Stimulated activated CD4-positive, alpha-beta T cell treated with anti-CD3 and anti-CD28 coated beads, Interleukin-4, amount 100 ng/mL, for 4 hours (primary cell): ENCODE measurements around the gene RNF114.
"Not testable (repeated sequence)": the region's sequence is repeated elsewhere in the genome, so short reads cannot be mapped to it uniquely, and the experiment has no call there.

Experiments
- DNase-seq, 2 experiments: peaks; one replicate each; pipeline ENCODE4 v3.0.0-alpha.2; 2020

RNF114 gene

GRCh38 chr20:49928411-49929141 lies 7.6 kb upstream of the RNF114 start:
- DNase-seq, result peak; percentile 71 to 72

- DNase-seq, result no peak
Measured at GRCh38 chr20:49929142-49929494, 7.1 kb upstream of the RNF114 start.

- no peak for DNase-seq
Measured at GRCh38 chr20:49935746-49936152, 448 bp upstream of the RNF114 start.

- DNase-seq, result no peak
Measured at GRCh38 chr20:49937027-49937929, 1.1 kb downstream of the RNF114 start.

- DNase-seq, result no peak
Measured at GRCh38 chr20:49938173-49939163, 2.3 kb downstream of the RNF114 start.

DNA sequence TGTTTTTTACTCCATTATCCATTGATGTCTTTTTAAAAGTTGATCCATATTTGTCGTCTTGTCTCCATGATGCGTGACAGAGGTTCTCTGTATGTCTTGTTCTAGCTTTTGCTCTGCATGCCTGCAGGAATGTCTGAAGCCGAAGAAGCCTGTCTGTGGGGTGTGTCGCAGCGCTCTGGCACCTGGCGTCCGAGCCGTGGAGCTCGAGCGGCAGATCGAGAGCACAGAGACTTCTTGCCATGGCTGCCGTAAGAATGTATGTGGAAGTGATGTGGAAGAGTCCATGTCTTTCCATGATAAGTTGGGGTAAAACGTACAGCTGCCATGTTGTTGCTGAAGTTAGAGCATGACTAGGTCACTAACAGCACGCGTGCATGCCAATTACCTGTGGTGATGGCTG lies 5.3 kb downstream of the RNF114 start:
- DNase-seq, result no peak

GRCh38 chr20:49942303-49942702 lies 6.1 kb downstream of the RNF114 start:
- DNase-seq, result no peak

- no peak for DNase-seq
Measured at GRCh38 chr20:49942942-49943341, 6.7 kb downstream of the RNF114 start.

DNA sequence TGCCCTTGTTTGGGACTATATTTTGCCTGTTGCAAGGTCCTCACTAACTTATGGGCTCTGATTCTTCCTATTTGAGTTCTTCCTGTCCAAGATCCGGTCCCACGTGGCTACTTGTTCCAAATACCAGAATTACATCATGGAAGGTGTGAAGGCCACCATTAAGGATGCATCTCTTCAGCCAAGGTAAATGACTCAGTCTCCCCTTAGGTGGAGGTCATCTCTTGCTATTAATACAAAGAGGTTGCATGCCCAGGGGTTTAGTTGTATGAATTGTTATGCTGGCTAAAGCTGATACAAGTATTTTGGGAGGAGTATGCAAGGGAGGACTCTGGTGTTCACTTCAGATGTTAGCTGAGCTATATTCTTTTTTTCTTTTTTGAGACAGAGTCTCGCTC lies 9.1 kb downstream of the RNF114 start:
- DNase-seq, result no peak

DNA sequence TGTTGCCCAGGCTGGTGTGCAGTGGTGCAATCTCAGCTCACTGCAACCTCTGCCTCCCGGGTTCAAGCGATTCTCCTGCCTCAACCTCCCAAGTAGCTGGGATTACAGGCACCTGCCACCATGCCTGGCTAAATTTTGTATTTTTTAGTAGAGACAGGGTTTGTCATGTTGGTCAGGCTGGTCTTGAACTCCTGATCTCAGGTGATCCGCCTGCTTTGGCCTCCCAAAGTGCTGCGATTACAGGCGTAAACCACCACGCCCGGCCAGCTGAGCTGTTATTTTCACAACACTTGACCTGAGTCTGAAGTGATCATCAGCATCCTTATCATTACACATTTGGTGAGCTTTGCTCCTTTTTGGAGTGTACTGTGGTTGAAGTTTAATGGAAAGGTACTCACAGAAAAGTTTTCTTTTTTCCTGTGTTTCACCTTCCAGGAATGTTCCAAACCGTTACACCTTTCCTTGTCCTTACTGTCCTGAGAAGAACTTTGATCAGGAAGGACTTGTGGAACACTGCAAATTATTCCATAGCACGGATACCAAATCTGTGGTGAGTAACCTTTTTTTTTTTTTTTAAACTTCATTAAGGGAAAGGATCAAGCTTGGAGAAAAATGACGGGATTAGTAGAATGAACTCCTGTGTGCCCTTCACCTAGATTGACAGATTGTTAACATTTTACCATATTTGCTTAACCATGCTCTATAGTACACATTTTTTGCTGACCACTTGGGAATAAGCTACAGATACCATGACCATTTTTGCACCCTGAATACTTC lies 9.7 kb downstream of the RNF114 start:
- DNase-seq, result no peak

GRCh38 chr20:49948178-49948577 lies 12.0 kb downstream of the RNF114 start:
- no peak for DNase-seq

GRCh38 chr20:49948809-49949507 lies 12.8 kb downstream of the RNF114 start:
- no peak for DNase-seq

- DNase-seq, result no peak
Measured at GRCh38 chr20:49951151-49951550, 15.0 kb downstream of the RNF114 start.

DNA sequence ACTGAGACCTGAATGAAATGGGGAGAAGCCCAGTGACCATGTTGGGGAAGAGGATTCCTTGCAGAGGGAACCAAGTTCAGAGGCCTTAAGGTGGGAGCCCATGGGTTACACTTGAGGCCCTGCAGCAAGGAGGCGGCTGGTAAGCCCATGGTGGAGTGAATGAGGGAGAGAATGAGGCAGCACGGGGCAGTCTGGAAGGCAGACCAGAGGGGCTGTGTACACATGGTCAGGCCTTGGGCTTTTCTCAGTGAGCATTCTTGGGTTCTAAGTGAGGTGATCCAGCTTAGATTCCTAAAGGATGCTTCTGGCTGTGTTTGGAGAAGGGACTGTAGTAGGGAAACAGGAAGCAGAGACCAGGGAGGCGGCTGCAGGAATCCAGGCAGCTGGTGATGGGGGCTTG lies 19.0 kb downstream of the RNF114 start:
- no peak for DNase-seq

GRCh38 chr20:49955830-49956396 lies 19.7 kb downstream of the RNF114 start:
- not testable (repeated sequence) for DNase-seq

DNA sequence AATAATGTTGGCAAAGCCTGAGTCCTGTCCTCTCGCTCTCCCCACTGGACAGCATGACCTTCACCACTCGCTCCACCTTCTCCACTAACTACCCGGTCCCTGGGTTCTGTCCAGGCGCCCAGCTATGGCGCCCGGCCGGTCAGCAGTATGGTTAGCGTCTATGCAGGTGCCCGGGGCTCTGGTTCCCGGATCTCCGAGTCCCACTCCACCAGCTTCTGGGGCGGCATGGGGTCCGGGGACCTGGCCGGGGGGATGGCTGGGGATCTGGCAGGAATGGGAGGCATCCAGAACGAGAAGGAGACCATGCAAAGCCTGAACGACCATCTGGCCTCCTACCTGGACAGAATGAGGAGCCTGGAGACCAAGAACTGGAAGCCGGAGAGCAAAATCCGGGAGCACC lies 20.5 kb downstream of the RNF114 start:
- DNase-seq, result no peak

GRCh38 chr20:49957089-49957938 lies 21.1 kb downstream of the RNF114 start:
- not testable (repeated sequence) for DNase-seq

DNA sequence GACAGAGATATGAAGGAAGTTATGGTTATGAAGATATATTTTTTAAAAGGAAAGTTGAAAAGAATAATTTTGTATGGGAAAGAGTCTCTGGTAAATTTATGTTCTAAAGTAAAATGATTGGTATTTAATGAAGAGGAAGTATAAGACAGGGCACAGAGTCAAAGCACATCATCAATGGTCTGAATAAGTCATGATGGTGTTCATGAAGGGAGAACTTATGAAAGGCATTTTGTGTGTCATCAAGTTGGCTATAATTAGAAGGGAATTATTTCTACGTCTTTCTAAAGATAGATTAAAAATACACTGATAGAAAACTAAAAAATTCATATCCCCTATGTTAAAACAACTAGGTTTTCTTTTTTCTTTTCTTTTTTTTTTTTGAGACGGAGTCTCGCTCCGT lies 25.2 kb downstream of the RNF114 start:
- DNase-seq, result no peak

GRCh38 chr20:49964964-49965780 lies 29.0 kb downstream of the RNF114 start:
- DNase-seq, result no peak
